ENCODE data around the gene COX19. TPM values are rescaled to one million over a fixed set of nuclear protein-coding genes. Genes with fewer than 3 reads are reported as not detected.
"Not testable (repeated sequence)": the region's sequence is repeated elsewhere in the genome, so short reads cannot be mapped to it uniquely, and the experiment has no call there.

The COX19 gene
- total and polyA plus RNA-seq, 2 donors (not counting 1 experiment from before 2014, with no cell fraction given): 14.7 to 38.3 TPM

DNA sequence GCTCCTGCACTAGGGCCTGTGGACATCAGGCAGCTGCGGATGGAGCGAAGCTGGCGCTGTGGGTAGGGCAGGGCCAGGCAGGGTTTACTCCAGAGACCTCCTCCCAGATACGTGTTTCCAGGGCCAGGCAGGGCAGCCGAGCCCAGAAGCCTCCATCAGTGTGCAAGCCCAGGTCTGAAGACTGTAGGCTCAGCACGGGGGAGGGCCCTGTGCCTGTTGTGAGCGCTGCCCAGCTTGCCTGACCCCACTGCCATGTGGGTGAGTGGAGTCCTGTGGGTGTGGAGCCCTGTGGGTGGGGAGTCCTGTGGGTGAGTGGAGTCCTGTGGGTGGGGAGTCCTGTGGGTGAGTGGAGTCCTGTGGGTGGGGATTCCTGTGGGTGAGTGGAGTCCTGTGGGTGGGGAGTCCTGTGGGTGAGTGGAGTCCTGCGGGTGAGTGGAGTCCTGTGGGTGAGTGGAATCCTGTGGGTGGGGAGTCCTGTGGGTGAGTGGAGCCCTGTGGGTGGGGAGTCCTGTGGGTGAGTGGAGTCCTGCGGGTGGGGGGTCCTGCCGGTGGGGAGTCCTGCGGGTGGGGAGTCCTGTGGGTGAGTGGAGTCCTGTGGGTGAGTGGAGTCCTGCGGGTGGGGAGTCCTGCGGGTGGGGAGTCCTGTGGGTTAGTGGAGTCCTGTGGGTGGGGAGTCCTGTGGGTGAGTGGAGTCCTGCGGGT, 25.9 kb upstream of the COX19 start:
- ATAC-seq (ENCODE audit: low read depth); H3K9me3 Mint-ChIP-seq (ENCODE audit: insufficient read depth); DNase-seq; H3K79me2 ChIP-seq (ENCODE audit: control insufficient read depth, insufficient read depth, low read length); H3K27me3 Mint-ChIP-seq; H3K4me3 Mint-ChIP-seq; H3K9ac ChIP-seq (ENCODE audit: low read length); H3K27ac ChIP-seq (ENCODE audit: low read length in 2 of 2); H3K4me2 ChIP-seq (replicated peaks; ENCODE audit: low read depth, low read length, poor library complexity, severe bottlenecking); H3K4me3 ChIP-seq (ENCODE audit: control extremely low read depth in 1 of 5, extremely low read depth in 1 of 5, insufficient read depth in 1 of 5, low read depth in 2 of 5, low read length in 4 of 5); H3K9me3 ChIP-seq (ENCODE audit: control extremely low read depth in 1 of 3, control insufficient read depth in 2 of 3, insufficient read depth in 1 of 3, low read length in 2 of 3); H3K36me3 ChIP-seq (replicated peaks in 1 of 2; ENCODE audit: control extremely low read depth in 1 of 2, control insufficient read depth in 1 of 2, extremely low read depth in 1 of 2, insufficient read depth in 2 of 2, low read length in 1 of 2); H2AFZ ChIP-seq (ENCODE audit: insufficient read depth, low read depth, low read length, poor library complexity, severe bottlenecking); H3K27me3 ChIP-seq (replicated peaks in 1 of 4; ENCODE audit: control extremely low read depth in 1 of 4, control insufficient read depth in 3 of 4, insufficient read depth in 4 of 4, low read length in 3 of 4); intact Hi-C loops (cut with micrococcal nuclease): not testable (repeated sequence)
- Histone ChIP-seq H3K4me1 (ENCODE audit: control insufficient read depth in 2 of 2, insufficient read depth in 2 of 2, low read length in 2 of 2) (peaks cover 10 to 26% of the 10 kb centered on the region in 2 donors), H4K20me1 (ENCODE audit: control insufficient read depth, insufficient read depth, low read length, poor library complexity, severe bottlenecking) (peaks cover 14% of the 10 kb centered on the region)
- H3K27ac Mint-ChIP-seq: peak overlapping the region; percentile 59
- WGBS (ENCODE audit: insufficient coverage): 92% methylated on average over 13 of the region's 14 CpGs
- CTCF ChIA-PET: interaction anchor here (1.1 to 10.9 kb wide), 2 partner anchors 9 to 60 kb away, joined by 4 to 496 read pairs; no protein-coding TSS in a partner anchor
- H3K4me1 Mint-ChIP-seq: peaks cover 38% of the 10 kb centered on the region
- POLR2A ChIA-PET: interaction anchor here (1.0 to 1.1 kb wide), 2 partner anchors 17 to 22 kb away, joined by 4 to 7 read pairs; no protein-coding TSS in a partner anchor

DNA sequence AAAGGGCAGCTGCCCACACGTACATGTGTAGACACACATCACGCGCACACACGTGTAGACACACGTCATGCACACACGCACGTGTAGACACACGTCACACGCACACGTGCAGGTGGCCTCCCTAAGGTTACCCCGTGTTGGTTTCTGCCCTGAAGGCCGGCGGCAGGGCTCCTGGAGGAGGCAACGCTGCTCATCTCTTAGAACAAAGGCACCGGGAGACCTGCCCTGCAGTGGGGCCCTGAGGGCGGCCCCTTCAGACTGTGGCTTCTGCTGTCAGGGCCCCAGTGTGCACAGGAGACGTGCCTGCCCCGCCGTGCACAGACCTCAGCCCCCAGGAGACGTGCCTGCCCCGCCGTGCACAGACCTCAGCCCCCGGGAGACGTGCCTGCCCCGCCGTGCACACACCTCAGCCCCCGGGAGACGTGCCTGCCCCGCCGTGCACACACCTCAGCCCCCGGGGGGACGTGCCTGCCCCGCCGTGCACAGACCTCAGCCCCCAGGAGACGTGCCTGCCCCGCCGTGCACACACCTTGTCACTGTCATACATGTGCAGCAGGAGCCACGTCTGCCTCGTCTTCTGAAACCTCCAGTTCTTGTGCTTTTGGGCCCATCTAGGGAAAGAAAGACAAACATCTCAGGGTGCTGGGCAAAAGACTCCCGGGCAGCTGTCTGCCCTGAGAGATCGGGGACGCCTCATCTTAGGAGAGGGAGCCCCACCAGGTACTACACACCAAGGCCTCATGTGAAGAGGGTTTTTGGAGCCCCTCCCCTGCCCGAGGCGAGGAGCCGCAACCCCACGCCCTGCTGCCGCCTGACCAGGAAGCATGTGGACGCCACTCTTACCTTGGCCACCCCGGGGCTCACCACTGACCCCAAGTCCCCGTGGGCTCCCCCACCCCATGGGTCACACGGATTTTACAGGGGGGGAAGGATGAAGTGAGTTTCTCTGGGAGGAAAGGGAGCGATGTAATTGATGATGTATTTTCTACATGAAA, 24.9 kb upstream of the COX19 start:
- no peak overlapping the region for H2AFZ ChIP-seq (ENCODE audit: insufficient read depth, low read depth, low read length, poor library complexity, severe bottlenecking)
- no peak for TF ChIP-seq EZH2 (IDR thresholded peaks at IDR 0.05; ENCODE audit: borderline replicate concordance, insufficient read depth, low read depth, low read length, poor library complexity, severe bottlenecking)
- TF ChIP-seq, protein P1, sequence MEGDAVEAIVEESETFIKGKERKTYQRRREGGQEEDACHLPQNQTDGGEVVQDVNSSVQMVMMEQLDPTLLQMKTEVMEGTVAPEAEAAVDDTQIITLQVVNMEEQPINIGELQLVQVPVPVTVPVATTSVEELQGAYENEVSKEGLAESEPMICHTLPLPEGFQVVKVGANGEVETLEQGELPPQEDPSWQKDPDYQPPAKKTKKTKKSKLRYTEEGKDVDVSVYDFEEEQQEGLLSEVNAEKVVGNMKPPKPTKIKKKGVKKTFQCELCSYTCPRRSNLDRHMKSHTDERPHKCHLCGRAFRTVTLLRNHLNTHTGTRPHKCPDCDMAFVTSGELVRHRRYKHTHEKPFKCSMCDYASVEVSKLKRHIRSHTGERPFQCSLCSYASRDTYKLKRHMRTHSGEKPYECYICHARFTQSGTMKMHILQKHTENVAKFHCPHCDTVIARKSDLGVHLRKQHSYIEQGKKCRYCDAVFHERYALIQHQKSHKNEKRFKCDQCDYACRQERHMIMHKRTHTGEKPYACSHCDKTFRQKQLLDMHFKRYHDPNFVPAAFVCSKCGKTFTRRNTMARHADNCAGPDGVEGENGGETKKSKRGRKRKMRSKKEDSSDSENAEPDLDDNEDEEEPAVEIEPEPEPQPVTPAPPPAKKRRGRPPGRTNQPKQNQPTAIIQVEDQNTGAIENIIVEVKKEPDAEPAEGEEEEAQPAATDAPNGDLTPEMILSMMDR (IDR thresholded peaks at IDR 0.05): no peak
- no peaks in the 10 kb centered on the region for H3K79me2 ChIP-seq (ENCODE audit: control insufficient read depth, insufficient read depth, low read length)
- H3K9me3 ChIP-seq (ENCODE audit: control extremely low read depth in 1 of 3, control insufficient read depth in 2 of 3, insufficient read depth in 1 of 3, low read length in 2 of 3): no peaks in the 10 kb centered on the region
- H3K4me1 Mint-ChIP-seq: peaks cover 32% of the 10 kb centered on the region
- no peaks in the 10 kb centered on the region for H3K27me3 Mint-ChIP-seq
- ChIA-PET POLR2A (interaction anchor here (1.0 to 2.4 kb wide), 3 partner anchors 18 to 23 kb away, joined by 4 to 7 read pairs (median 7); no protein-coding TSS in a partner anchor), CTCF (interaction anchor here (1.1 to 10.9 kb wide), 3 partner anchors 8 to 176 kb away, joined by 4 to 496 read pairs (median 4); no protein-coding TSS in a partner anchor)
- peaks cover 6% of the 10 kb centered on the region for H4K20me1 ChIP-seq (ENCODE audit: control insufficient read depth, insufficient read depth, low read length, poor library complexity, severe bottlenecking)
- H3K4me3 Mint-ChIP-seq: peak overlapping the region; percentile 54
- no peak overlapping the region for H3K27ac ChIP-seq (ENCODE audit: low read length in 2 of 2)
- H3K4me3 ChIP-seq (ENCODE audit: control extremely low read depth in 1 of 5, extremely low read depth in 1 of 5, insufficient read depth in 1 of 5, low read depth in 2 of 5, low read length in 4 of 5): no peak overlapping the region
- peak overlapping the region; percentile 59 for H3K27ac Mint-ChIP-seq
- H3K36me3 ChIP-seq (replicated peaks in 1 of 2; ENCODE audit: control extremely low read depth in 1 of 2, control insufficient read depth in 1 of 2, extremely low read depth in 1 of 2, insufficient read depth in 2 of 2, low read length in 1 of 2): peaks cover 0 to 11% of the 10 kb centered on the region in 2 experiments
- WGBS (ENCODE audit: insufficient coverage): 32% methylated on average over 44 of the region's 52 CpGs
- H3K27me3 ChIP-seq (replicated peaks in 1 of 4; ENCODE audit: control extremely low read depth in 1 of 4, control insufficient read depth in 3 of 4, insufficient read depth in 4 of 4, low read length in 3 of 4): no peaks in the 10 kb centered on the region
- DNase-seq (peak; percentile 54), ATAC-seq (ENCODE audit: low read depth) (peak; percentile 50)
- no peaks in the 10 kb centered on the region for H3K9me3 Mint-ChIP-seq (ENCODE audit: insufficient read depth)
- H3K4me1 ChIP-seq (ENCODE audit: control insufficient read depth in 2 of 2, insufficient read depth in 2 of 2, low read length in 2 of 2): peaks cover 10 to 26% of the 10 kb centered on the region in 2 donors
- intact Hi-C loops (cut with micrococcal nuclease): loop anchor here (1.0 kb wide), 1 partner anchor 24 kb away; no protein-coding TSS in a partner anchor
- no peak overlapping the region for H3K4me2 ChIP-seq (replicated peaks; ENCODE audit: low read depth, low read length, poor library complexity, severe bottlenecking)
- H3K9ac ChIP-seq (ENCODE audit: low read length): no peak overlapping the region

All from B cell (primary cell).